GM19463 (cell line): ENCODE results near the gene CACNA2D4.

Source experiments
- ATAC-seq: cut with Tn5 transposase; IDR thresholded peaks from one replicate; pipeline ENCODE4 v1.9.1; 2021; ENCODE audit warnings: mild to moderate bottlenecking, moderate library complexity; ENCODE audit not compliant: unreplicated experiment

CACNA2D4 gene

GRCh38 chr12:1935242-1935641, 16.8 kb upstream of the CACNA2D4 start:
- no peak for ATAC-seq

- no peak for ATAC-seq
Measured at GRCh38 chr12:1934831-1935230, 16.4 kb upstream of the CACNA2D4 start.

DNA sequence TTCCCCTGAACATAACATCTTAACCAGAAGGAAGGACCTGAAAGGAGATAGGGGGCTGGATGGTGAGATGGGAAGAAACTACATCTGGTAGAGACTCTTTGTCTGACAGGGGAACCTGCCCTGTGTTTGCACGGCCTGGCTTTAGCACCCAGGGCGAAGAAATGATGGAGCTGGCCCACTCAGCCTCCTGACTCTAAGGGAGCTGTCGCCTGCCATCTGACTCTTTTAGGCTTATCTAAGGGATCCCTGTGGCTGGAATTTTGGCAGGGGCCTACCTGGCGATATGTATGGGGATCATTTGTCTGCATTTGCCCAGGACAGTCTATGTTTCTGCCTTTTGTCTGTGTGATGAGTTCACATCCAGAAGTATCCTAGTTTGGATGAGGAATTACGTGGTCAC, 15.6 kb upstream of the CACNA2D4 start:
- ATAC-seq: no peak

DNA sequence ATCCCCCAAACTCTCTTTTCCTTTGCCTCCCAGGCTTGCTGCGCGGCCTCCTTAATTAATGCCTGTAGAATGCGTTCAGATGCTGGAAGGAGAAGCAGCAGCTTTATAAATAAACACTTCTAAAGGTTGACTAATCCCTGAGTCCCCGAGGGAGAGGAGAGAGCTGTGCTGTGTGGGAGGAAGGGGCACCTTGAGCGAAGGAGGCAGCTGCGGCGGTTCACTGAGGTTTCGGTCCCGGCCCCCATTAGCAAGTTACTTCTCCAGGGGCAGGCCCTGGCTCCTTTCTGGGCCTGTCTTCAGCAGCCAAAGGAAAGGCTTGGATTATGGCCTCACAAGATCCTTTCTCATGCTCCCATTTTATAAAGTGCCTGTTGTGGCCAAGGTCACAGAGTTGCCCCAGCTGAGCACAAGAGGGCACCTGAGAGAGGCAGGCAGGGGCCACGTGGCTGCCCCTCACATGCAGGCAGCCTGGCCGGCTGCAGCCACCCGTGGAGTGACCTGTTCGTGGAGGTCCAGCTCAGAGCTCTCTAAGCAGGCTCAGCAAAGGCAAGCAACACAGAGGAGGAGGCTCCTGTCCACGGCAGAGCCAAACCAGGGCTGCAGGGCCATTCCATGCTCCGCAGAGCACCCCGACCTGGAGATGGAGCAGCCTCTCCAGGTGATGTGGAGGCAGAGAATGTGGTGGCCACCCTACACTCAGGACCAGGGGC, 15.0 kb upstream of the CACNA2D4 start:
- peak; percentile 74 for ATAC-seq

DNA sequence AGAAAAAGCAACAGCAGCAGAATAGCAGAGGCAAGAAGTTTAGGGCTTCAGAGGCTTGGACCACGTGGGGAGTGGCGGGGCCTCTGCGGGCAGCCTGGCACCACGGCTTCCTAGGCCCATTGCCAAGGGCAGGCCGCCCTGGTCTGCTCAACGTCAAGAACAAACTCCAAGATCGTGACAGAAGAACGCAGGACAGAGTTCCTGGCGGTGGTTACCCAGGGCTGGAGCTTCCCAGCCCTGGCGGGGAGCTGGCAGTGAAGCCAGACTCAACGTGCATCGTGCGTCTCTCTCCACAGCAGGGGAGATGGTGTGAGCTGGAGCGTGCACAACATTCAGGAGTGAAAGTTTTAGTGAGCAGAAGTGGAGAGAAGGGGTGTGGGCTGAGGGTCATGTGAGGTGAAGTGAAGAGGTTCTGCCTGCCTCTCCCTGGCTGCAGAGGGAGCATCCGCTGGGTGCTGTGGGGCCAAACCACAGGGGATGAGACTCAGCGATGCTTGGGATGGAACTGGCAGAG, 13.9 kb upstream of the CACNA2D4 start:
- peak; percentile 39 for ATAC-seq

DNA sequence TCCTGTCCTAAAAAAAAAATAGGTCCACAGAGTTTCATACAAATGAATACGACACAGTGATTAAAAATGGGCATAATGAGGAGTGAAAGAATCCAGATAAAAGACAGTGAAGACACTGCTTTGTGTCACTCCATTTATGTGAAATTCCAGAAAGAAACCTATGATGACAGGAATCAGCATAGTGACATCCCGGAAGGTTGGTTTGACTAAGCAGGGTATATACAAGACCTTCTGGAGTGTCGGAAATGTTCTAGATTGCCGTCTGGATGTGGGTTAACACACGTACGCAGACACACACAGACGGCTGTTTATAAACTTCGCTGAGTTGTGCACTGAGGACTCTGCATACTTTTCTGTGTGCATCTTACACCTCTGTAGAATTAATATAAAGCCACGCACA, 13.2 kb upstream of the CACNA2D4 start:
- no peak for ATAC-seq

- no peak for ATAC-seq
Measured at GRCh38 chr12:1930803-1931597, 12.5 kb upstream of the CACNA2D4 start.

DNA sequence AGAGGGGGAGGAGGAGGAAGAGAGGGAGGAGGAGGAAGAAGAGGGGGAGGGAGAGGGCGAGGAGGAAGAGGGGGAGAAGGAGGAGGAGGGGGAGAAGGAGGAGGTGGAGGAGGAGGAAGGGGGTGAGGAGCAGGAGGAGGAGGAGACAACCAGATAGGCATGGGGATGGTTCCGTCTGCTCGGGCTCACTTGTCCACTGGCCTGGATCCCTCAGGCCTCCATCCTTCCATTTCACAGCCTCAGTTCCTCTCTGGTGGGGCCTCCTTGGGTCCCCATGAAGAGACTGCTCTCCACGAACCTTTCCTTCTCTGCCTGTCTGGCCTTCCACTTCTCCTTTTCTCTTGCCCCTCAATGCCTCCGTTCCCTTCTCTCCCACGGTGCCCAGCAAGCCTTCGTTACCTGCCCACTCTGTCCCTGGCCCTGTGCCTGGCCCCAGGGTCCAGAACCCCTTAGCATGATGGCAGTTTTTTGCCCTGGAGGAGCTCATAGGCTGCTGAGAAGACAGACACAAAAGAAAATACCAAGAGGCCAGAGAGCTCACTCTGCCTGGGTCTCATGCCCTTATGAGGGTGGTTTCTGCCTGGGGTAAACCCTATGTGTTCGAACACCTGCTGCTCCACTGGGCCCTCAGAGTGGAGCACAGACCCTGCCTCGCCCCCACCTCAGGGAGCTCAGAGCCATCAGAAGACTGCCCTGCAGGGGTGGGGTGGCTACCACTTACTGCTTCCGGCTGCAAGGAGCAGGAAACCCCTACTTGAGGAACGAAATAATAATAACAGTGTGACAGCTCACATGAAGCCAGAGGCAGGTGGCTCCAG, 11.7 kb upstream of the CACNA2D4 start:
- ATAC-seq: no peak

GRCh38 chr12:1929241-1929984, 11.0 kb upstream of the CACNA2D4 start:
- no peak for ATAC-seq

- no peak for ATAC-seq
Measured at GRCh38 chr12:1928439-1929121, 10.1 kb upstream of the CACNA2D4 start.

DNA sequence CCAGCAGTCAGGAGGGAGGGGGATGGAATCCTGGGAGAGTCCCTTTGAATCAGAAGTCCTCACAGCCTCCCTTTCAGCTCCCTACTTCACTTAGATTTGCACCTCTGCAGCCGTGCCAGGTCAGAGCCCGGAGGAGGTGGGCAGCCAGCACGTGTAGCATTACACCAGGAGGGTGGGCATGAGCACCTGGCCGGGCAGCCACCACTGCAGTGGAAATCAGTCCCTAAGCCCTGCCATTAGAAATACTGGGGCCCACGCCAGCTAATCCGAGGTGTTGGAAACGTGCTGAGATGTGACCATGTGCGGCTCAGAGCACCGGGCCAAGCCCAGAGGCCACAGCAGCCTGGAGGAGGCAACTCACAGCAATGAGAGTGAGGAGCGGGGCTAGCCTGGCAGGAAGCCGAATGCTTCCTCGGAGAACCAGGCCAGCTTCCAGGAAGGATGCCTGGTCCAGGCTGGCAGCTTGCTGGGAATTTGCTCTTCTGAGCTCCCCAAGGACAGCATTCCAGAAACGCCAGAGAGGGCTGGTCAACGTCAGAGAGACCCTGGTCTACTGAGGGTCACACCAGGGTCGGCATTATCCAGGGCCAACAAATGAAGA, 9.4 kb upstream of the CACNA2D4 start:
- ATAC-seq: no peak

DNA sequence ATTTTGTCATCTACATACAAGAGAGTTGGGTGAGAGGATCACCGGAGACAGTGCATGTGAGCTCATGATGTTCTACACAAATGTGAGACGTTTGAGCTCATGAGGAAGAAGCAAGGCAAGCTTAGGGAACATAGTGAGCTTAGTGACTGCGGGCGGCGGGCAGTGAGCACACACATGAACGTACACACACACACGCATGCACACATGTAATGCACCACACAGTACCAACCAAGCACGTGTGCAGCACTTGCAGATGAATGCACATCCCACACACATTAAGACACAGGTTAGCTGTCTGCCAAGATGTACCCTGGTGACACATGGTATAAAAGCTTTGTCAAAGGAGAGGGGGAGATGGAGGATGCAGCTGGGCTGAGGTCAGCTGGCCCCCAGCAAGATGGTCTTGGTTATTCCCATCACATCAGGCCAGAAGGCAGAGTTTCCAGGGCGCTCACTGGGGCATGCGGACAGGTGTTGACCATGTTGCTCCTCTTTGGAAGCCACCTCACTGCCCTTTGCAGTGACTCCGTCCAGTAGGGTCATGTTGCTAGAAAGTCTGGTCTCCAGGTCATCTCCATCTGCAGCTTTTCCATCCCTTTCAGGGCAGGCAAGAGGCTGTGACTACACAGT, 8.7 kb upstream of the CACNA2D4 start:
- no peak for ATAC-seq

- no peak for ATAC-seq
Measured at GRCh38 chr12:1926251-1926657, 7.8 kb upstream of the CACNA2D4 start.

- no peak for ATAC-seq
Measured at GRCh38 chr12:1925684-1926006, 7.2 kb upstream of the CACNA2D4 start.

GRCh38 chr12:1924996-1925683, 6.7 kb upstream of the CACNA2D4 start:
- ATAC-seq: no peak

GRCh38 chr12:1922985-1923384, 4.5 kb upstream of the CACNA2D4 start:
- ATAC-seq: no peak

- no peak for ATAC-seq
Measured at GRCh38 chr12:1922075-1922709, 3.7 kb upstream of the CACNA2D4 start.

GRCh38 chr12:1920971-1921370, 2.5 kb upstream of the CACNA2D4 start:
- no peak for ATAC-seq
